HEK293 (cell line): ENCODE data around the gene MSRB3.

Experiments
- CTCF ChIP-seq: fragments of 450-650 bp; formaldehyde crosslinking; IDR thresholded peaks from 2 replicates; pipeline ENCODE4 v1.5.1; 2016; ENCODE audit warnings: missing biosample characterization, missing genetic modification characterization
- REST ChIP-seq: fragments of 450-650 bp; formaldehyde crosslinking; IDR thresholded peaks from 2 replicates; pipeline ENCODE4 v1.5.1; 2016; ENCODE audit warnings: missing biosample characterization, missing genetic modification characterization
- ZNF391 ChIP-seq: fragments of 450-650 bp; formaldehyde crosslinking; IDR thresholded peaks from 2 replicates; pipeline ENCODE4 v1.5.1; 2016; ENCODE audit warnings: low read depth, missing biosample characterization, missing genetic modification characterization, borderline replicate concordance

GRCh38 chr12:65326616-65327015, 48.1 kb downstream of the MSRB3 start:
- TF ChIP-seq CTCF (tag by site-specific recombination) (no peak), REST (tag by site-specific recombination) (no peak), ZNF391 (tag by site-specific recombination) (no peak)
